ENCODE measurements around the gene LRRN1. TPM values are rescaled to one million over a fixed set of nuclear protein-coding genes. Genes with fewer than 3 reads are reported as not detected.

LRRN1 gene
- total RNA-seq, 1 experiment from 2014 or later, result 0.57 TPM

GRCh38 chr3:3853544-3853943, 54.3 kb downstream of the LRRN1 start:
- no peaks in the 10 kb centered on the region for H3K9me3 ChIP-seq (ENCODE audit: insufficient read depth, low read depth)
- intact Hi-C loops (cut with micrococcal nuclease; ENCODE audit: unreplicated experiment), result no loop called here
- DNase-seq, result no peak
- no peak overlapping the region for H3K4me2 ChIP-seq
- H2AFZ ChIP-seq, result no peak overlapping the region
- peaks cover 4% of the 10 kb centered on the region for H3K27me3 ChIP-seq (ENCODE audit: insufficient read depth, low read depth)
- no peaks in the 10 kb centered on the region for H3F3A ChIP-seq (ENCODE audit: insufficient read depth, low read depth)
- H3K27ac ChIP-seq, result no peak overlapping the region
- H4K20me1 ChIP-seq (ENCODE audit: insufficient read depth), result no peaks in the 10 kb centered on the region
- CTCF ChIA-PET, result no interaction called here
- POLR2A ChIA-PET (ENCODE audit: unreplicated experiment), result no interaction called here
- BruUV-seq (replicated peaks), result no TSS peak
- no peaks in the 10 kb centered on the region for H3K4me1 ChIP-seq (replicated peaks; ENCODE audit: insufficient read depth)
- no peaks in the 10 kb centered on the region for H3K79me2 ChIP-seq (ENCODE audit: low read depth)
- no peaks in the 10 kb centered on the region for H3K9me2 ChIP-seq (ENCODE audit: insufficient read depth)
- H3K36me3 ChIP-seq (ENCODE audit: low read depth), result no peaks in the 10 kb centered on the region
- TF ChIP-seq EZH2 (IDR thresholded peaks at IDR 0.05; ENCODE audit: low read depth) (no peak), CTCF (conservative IDR thresholded peaks at IDR 0.05) (no peak)
- no peak overlapping the region for H3K4me3 ChIP-seq

- no peak overlapping the region for H3K4me3 ChIP-seq
- H3K79me2 ChIP-seq (ENCODE audit: low read depth), result no peaks in the 10 kb centered on the region
- no peak for DNase-seq
- no peaks in the 10 kb centered on the region for H3F3A ChIP-seq (ENCODE audit: insufficient read depth, low read depth)
- H3K4me2 ChIP-seq, result no peak overlapping the region
- no peaks in the 10 kb centered on the region for H3K4me1 ChIP-seq (replicated peaks; ENCODE audit: insufficient read depth)
- no TSS peak for BruUV-seq (replicated peaks)
- no peak overlapping the region for H2AFZ ChIP-seq
- H3K9me2 ChIP-seq (ENCODE audit: insufficient read depth), result no peaks in the 10 kb centered on the region
- no peak overlapping the region for H3K27ac ChIP-seq
- POLR2A ChIA-PET (ENCODE audit: unreplicated experiment), result no interaction called here
- no peaks in the 10 kb centered on the region for H3K36me3 ChIP-seq (ENCODE audit: low read depth)
- no peaks in the 10 kb centered on the region for H3K9me3 ChIP-seq (ENCODE audit: insufficient read depth, low read depth)
- H4K20me1 ChIP-seq (ENCODE audit: insufficient read depth), result no peaks in the 10 kb centered on the region
- CTCF ChIA-PET, result no interaction called here
- no peaks in the 10 kb centered on the region; the same call in 1 of the 2 replicates for H3K27me3 ChIP-seq (ENCODE audit: insufficient read depth, low read depth)
- TF ChIP-seq CTCF (conservative IDR thresholded peaks at IDR 0.05) (no peak), EZH2 (IDR thresholded peaks at IDR 0.05; ENCODE audit: low read depth) (no peak)
- intact Hi-C loops (cut with micrococcal nuclease; ENCODE audit: unreplicated experiment), result no loop called here
Observed at GRCh38 chr3:3855056-3855455, 55.8 kb downstream of the LRRN1 start.

GRCh38 chr3:3860235-3860634, 61.0 kb downstream of the LRRN1 start:
- H3K9me3 ChIP-seq (ENCODE audit: insufficient read depth, low read depth), result no peaks in the 10 kb centered on the region
- H3K79me2 ChIP-seq (ENCODE audit: low read depth), result no peaks in the 10 kb centered on the region
- no peak overlapping the region for H3K4me2 ChIP-seq
- no peaks in the 10 kb centered on the region for H4K20me1 ChIP-seq (ENCODE audit: insufficient read depth)
- ChIA-PET CTCF (no interaction called here), POLR2A (ENCODE audit: unreplicated experiment) (no interaction called here)
- H3F3A ChIP-seq (ENCODE audit: insufficient read depth, low read depth), result no peaks in the 10 kb centered on the region
- BruUV-seq (replicated peaks), result no TSS peak
- no peak for TF ChIP-seq CTCF (conservative IDR thresholded peaks at IDR 0.05)
- no peak for TF ChIP-seq EZH2 (IDR thresholded peaks at IDR 0.05; ENCODE audit: low read depth)
- no peaks in the 10 kb centered on the region for H3K27me3 ChIP-seq (ENCODE audit: insufficient read depth, low read depth)
- H3K4me3 ChIP-seq, result no peak overlapping the region
- no peaks in the 10 kb centered on the region for H3K4me1 ChIP-seq (replicated peaks; ENCODE audit: insufficient read depth)
- H3K36me3 ChIP-seq (ENCODE audit: low read depth), result no peaks in the 10 kb centered on the region
- no peak overlapping the region for H3K27ac ChIP-seq
- intact Hi-C loops (cut with micrococcal nuclease; ENCODE audit: unreplicated experiment), result no loop called here
- no peak overlapping the region for H2AFZ ChIP-seq
- no peaks in the 10 kb centered on the region for H3K9me2 ChIP-seq (ENCODE audit: insufficient read depth)
- DNase-seq, result no peak

Data from PC-9 (cell line).